Spleen (tissue), 7 donors: ENCODE results near the gene UST.

Experiments
- POLR2AphosphoS5 ChIP-seq, 3 donors: sonication (generic); formaldehyde crosslinking; IDR thresholded peaks; one replicate each; pipeline ENCODE4 v1.5.1; 2017; ENCODE audit warnings: antibody characterized with exemption in 3 of 3
- TF ChIP-seq, protein P1 (sequence below), 11 experiments: fragments of 200-600 bp in 7 of 11; fragments of 450-650 bp in 4 of 11; sonication (generic) in 4 of 11; IDR thresholded peaks in 8 of 11; conservative IDR thresholded peaks in 3 of 11; 1 replicate in 7 of 11; 2 replicates in 4 of 11; pipeline versions ENCODE4 v1.4.0 to v1.8.0; 2016 to 2021; ENCODE audit warnings: antibody characterized with exemption in 11 of 11, inconsistent platforms in 4 of 11, mild to moderate bottlenecking in 1 of 11
- donor health status: DM: no; HTN: no; CAD: no; lungs with moderate emphysema.
- donor health status: DM: no; HTN: no; CAD: no.
- donor health status: DM: no; HTN: no; CAD: no.

DNA sequence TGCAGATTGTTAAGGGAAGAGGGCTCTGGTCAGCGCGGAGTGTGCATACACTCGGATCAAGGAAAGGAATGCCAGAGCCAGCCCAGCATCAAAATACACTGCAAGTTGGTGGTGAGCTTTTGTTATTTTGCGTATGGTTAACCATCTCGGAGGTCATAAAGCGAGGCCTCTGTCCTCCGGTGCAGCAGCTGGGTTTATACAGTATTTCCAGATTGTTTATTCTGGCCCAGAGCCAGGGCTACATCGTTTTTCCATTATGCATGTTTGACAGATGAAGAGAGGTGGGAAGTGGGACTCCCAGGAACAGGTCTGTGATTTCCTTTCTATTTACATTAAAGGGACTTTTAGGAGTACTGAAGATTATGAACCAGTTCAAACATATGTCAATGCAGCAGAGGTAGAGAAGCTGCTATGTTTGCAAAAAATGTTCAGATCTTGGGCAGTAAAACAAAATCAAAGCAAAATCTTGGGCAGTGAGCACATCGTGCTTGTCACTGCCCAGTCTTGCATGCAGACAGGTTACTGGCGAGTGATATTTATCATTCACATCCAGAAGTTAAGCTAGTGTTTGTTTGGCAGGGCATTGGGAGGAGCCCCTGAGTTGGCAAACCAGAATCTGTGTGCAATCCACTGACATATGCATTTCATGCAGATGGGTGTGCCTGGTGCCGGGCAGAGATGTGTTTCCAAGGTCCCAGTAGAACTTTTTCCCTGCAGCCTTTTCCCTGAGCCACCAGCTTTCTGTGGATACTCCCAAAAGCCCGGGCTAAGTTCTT lies 314.3 kb downstream of the UST start:
- TF ChIP-seq, protein P1, sequence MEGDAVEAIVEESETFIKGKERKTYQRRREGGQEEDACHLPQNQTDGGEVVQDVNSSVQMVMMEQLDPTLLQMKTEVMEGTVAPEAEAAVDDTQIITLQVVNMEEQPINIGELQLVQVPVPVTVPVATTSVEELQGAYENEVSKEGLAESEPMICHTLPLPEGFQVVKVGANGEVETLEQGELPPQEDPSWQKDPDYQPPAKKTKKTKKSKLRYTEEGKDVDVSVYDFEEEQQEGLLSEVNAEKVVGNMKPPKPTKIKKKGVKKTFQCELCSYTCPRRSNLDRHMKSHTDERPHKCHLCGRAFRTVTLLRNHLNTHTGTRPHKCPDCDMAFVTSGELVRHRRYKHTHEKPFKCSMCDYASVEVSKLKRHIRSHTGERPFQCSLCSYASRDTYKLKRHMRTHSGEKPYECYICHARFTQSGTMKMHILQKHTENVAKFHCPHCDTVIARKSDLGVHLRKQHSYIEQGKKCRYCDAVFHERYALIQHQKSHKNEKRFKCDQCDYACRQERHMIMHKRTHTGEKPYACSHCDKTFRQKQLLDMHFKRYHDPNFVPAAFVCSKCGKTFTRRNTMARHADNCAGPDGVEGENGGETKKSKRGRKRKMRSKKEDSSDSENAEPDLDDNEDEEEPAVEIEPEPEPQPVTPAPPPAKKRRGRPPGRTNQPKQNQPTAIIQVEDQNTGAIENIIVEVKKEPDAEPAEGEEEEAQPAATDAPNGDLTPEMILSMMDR (IDR thresholded peaks at IDR 0.05 in 8 of 11, conservative IDR thresholded peaks at IDR 0.05 in 3 of 11): no peak
- no peak for TF ChIP-seq POLR2AphosphoS5 (IDR thresholded peaks at IDR 0.05)
